ENCODE measurements around the gene CASP10. TPM values are rescaled to one million over a fixed set of nuclear protein-coding genes. Genes with fewer than 3 reads are reported as not detected.
A peak's percentile ranks its signal among the peaks of the same experiment; 100 is the strongest.

CASP10 gene
- total and polyA plus RNA-seq, 2 of the 8 experiments (the other 6 are each of a cell fraction or from before 2014, with no cell fraction given), result 2.3 to 4.0 TPM

- Histone ChIP-seq H3K23ac (ENCODE audit: insufficient read length) (no peak overlapping the region), H3K4me3 (ENCODE audit: extremely low read depth in 1 of 4, insufficient read depth in 2 of 4, low read depth in 3 of 4, low read length in 4 of 4) (no peak overlapping the region; a peak in 1 of 8 replicates), H3K4me2 (ENCODE audit: insufficient read depth in 1 of 2, low read depth in 2 of 2, low read length in 2 of 2) (peak overlapping the region in 1 of 2 experiments; percentile 43; a peak in 2 of 4 replicates), H3K9me3 (ENCODE audit: insufficient read depth in 2 of 2, low read depth in 1 of 2, low read length in 1 of 2) (no peaks in the 10 kb centered on the region), H3K36me3 (ENCODE audit: control insufficient read depth in 2 of 4, insufficient read depth in 4 of 4, low read length in 3 of 4) (no peaks in the 10 kb centered on the region), H3K4me1 (replicated peaks in 1 of 4; ENCODE audit: control insufficient read depth in 3 of 4, insufficient read depth in 4 of 4, low read length in 3 of 4) (peaks cover 0 to 14% (median 6%) of the 10 kb centered on the region in 4 experiments; a peak in 6 of 7 replicates), H2AFZ (ENCODE audit: low read length) (peak overlapping the region; percentile 87; the same call in 1 of the 2 replicates), H4K20me1 (replicated peaks in 1 of 2; ENCODE audit: control insufficient read depth in 1 of 2, insufficient read depth in 2 of 2, low read length in 2 of 2) (no peaks in the 10 kb centered on the region), H3K18ac (ENCODE audit: extremely low read depth, low read length) (no peak overlapping the region; the same call in 1 of the 2 replicates), H2BK20ac (ENCODE audit: low read length) (peak overlapping the region; percentile 74; the same call in 1 of the 2 replicates), H3K79me2 (ENCODE audit: control insufficient read depth in 1 of 2, insufficient read depth in 2 of 2, low read length in 2 of 2) (no peaks in the 10 kb centered on the region), H2AK5ac (ENCODE audit: low read depth, low read length) (no peak overlapping the region), H3K4ac (replicated peaks; ENCODE audit: insufficient read length, low read depth, low read length) (no peak overlapping the region), H2BK12ac (ENCODE audit: low read depth, low read length) (peak overlapping the region; percentile 99), H2BK5ac (ENCODE audit: low read depth, low read length) (no peak overlapping the region; the same call in 1 of the 2 replicates), H4K8ac (ENCODE audit: extremely low read depth, insufficient read depth, low read length) (peak overlapping the region; percentile 4; the same call in 1 of the 2 replicates), H2BK120ac (replicated peaks; ENCODE audit: low read depth, low read length) (no peak overlapping the region), H3K56ac (replicated peaks; ENCODE audit: insufficient read length, low read depth, low read length) (no peak overlapping the region), H4K5ac (ENCODE audit: insufficient read length, low read depth, low read length) (no peak overlapping the region), H3K27me3 (replicated peaks in 1 of 4; ENCODE audit: control insufficient read depth in 3 of 4, extremely low read depth in 1 of 4, insufficient read depth in 3 of 4, low read length in 3 of 4) (peaks cover 0 to 3% (median 0%) of the 10 kb centered on the region in 4 experiments; a peak in 1 of 7 replicates), H3K79me1 (ENCODE audit: low read depth, low read length) (no peaks in the 10 kb centered on the region), H3K9ac (replicated peaks in 1 of 4; ENCODE audit: extremely low read depth in 1 of 4, low read depth in 3 of 4, low read length in 3 of 4) (no peak overlapping the region), H3K14ac (ENCODE audit: insufficient read length) (no peak overlapping the region), H2BK15ac (ENCODE audit: low read length) (peak overlapping the region; percentile 76), H3K23me2 (ENCODE audit: low read depth, low read length) (no peaks in the 10 kb centered on the region), H3K27ac (ENCODE audit: low read depth, low read length) (no peak overlapping the region), H4K91ac (replicated peaks; ENCODE audit: insufficient read length, low read length) (peak overlapping the region; percentile 88)
- ChIA-PET POLR2A (ENCODE audit: partially characterized antibody) (no interaction called here), CTCF (ENCODE audit: partially characterized antibody) (no interaction called here)
- FAIRE-seq (no peak), DNase-seq (ENCODE audit: low read depth in 1 of 2, low spot score in 2 of 2) (peak in 1 of 2 experiments; percentile 43)
- 84% methylated on average over 10 of the region's 12 CpGs; no CpG with 5 or more reads in 1 of the 2 experiments for WGBS, 2 experiments (ENCODE audit: extremely low coverage in 1 of 2, insufficient coverage in 1 of 2, insufficient read length in 1 of 2, insufficient replicate concordance in 2 of 2, low coverage in 1 of 2, low lambda C conversion rate in 2 of 2, missing lambda C conversion rate in 1 of 2)
- TF ChIP-seq PHF8 (conservative IDR thresholded peaks at IDR 0.05; ENCODE audit: low read depth, low read length) (no peak), NANOG (IDR thresholded peaks at IDR 0.05; ENCODE audit: insufficient read depth, low read depth, low read length, poor library complexity, severe bottlenecking) (no peak), CTCF (IDR thresholded peaks at IDR 0.05; ENCODE audit: control extremely low read depth in 1 of 3, insufficient read depth in 1 of 3, low read depth in 1 of 3, low read length in 3 of 3) (no peak), POU5F1 (IDR thresholded peaks at IDR 0.05; ENCODE audit: low read depth, low read length) (no peak), RBBP5 (IDR thresholded peaks at IDR 0.05; ENCODE audit: borderline replicate concordance, low read depth, low read length) (no peak), SP4 (IDR thresholded peaks at IDR 0.05; ENCODE audit: low read length) (no peak), RNF2 (IDR thresholded peaks at IDR 0.05; ENCODE audit: borderline replicate concordance, low read depth, low read length, missing control alignments, poor library complexity, severe bottlenecking) (no peak), EZH2 (IDR thresholded peaks at IDR 0.05; ENCODE audit: low read depth, low read length, severe bottlenecking) (no peak), SP1 (IDR thresholded peaks at IDR 0.05; ENCODE audit: low read depth, low read length) (no peak), BACH1 (IDR thresholded peaks at IDR 0.05; ENCODE audit: low read length) (no peak)
Measured at GRCh38 chr2:201257381-201257955, 74.5 kb downstream of the CASP10 start.

Measured in H1 (cell line).